B cell (primary cell): ENCODE data around the gene ATP8B1. TPM values are rescaled to one million over a fixed set of nuclear protein-coding genes. Genes with fewer than 3 reads are reported as not detected.

Experiments used
- ATAC-seq: fragments of 200-7000 bp; cut with Tn5 transposase; one replicate; pipeline ENCODE4 v1.10.0; 2021; ENCODE audit warnings: low read depth, mild to moderate bottlenecking, moderate number of reproducible peaks, moderate library complexity
- CTCF ChIA-PET: fragments of 350-600 bp; sonication (Branson Sonifier 250); formaldehyde crosslinking; loops from one replicate; lab custom pipeline; 2021; ENCODE audit warnings: antibody characterized with exemption, inconsistent platforms; lab: Charles Lee
- POLR2A ChIA-PET: fragments of 350-600 bp; sonication (Branson Sonifier 250); formaldehyde crosslinking; loops from one replicate; lab custom pipeline; 2021; ENCODE audit warnings: antibody characterized with exemption; lab: Charles Lee
- DNase-seq: peaks from one replicate; pipeline ENCODE4 v3.0.0; 2013
- H2AFZ ChIP-seq: 2 replicates; pipeline ENCODE4 v1.6.1; 2012; ENCODE audit warnings: mild to moderate bottlenecking, low read depth, low read length; ENCODE audit not compliant: insufficient read depth, poor library complexity, severe bottlenecking
- H3K27ac ChIP-seq, 2 donors: 1 replicate in 1 of 2; 2 replicates in 1 of 2; pipeline ENCODE4 v1.5.1; 2012 to 2013; ENCODE audit warnings: low read length in 2 of 2, mild to moderate bottlenecking in 2 of 2, moderate library complexity in 1 of 2
- H3K27me3 ChIP-seq, 4 experiments: fragments of 200-600 bp in 1 of 4; sonication (generic) in 1 of 4; replicated peaks in 1 of 4; 1 replicate in 2 of 4; 2 replicates in 2 of 4; pipeline versions ENCODE4 v1.6.1 to v1.7.0; 2013 to 2016; ENCODE audit warnings: low read length in 3 of 4, mild to moderate bottlenecking in 2 of 4, mixed read lengths in 1 of 4, moderate library complexity in 1 of 4; ENCODE audit not compliant: insufficient read depth in 4 of 4, control insufficient read depth in 3 of 4; ENCODE audit errors: control extremely low read depth in 1 of 4
- H3K36me3 ChIP-seq, 2 experiments: replicated peaks in 1 of 2; 1 replicate in 1 of 2; 2 replicates in 1 of 2; pipeline versions ENCODE4 v1.6.1 to v1.7.1; 2013; ENCODE audit warnings: low read length in 1 of 2; ENCODE audit not compliant: insufficient read depth in 2 of 2, control insufficient read depth in 1 of 2; ENCODE audit errors: control extremely low read depth in 1 of 2, extremely low read depth in 1 of 2
- H3K4me1 ChIP-seq, 2 donors: fragments of 200-600 bp in 1 of 2; sonication (generic) in 1 of 2; 1 replicate in 1 of 2; 2 replicates in 1 of 2; pipeline versions ENCODE4 v1.5.1 to v1.6.1; 2013 to 2017; ENCODE audit warnings: low read length in 2 of 2; ENCODE audit not compliant: control insufficient read depth in 2 of 2, insufficient read depth in 2 of 2
- H3K4me2 ChIP-seq: replicated peaks from 2 replicates; pipeline ENCODE3; 2012; ENCODE audit warnings: mild to moderate bottlenecking, low read depth, low read length; ENCODE audit not compliant: poor library complexity, severe bottlenecking
- H3K4me3 ChIP-seq, 5 experiments: fragments of 200-600 bp in 1 of 5; sonication (generic) in 1 of 5; 1 replicate in 3 of 5; 2 replicates in 2 of 5; pipeline versions ENCODE4 v1.5.1 to v1.7.0; 2011 to 2016; ENCODE audit warnings: low read length in 4 of 5, mild to moderate bottlenecking in 4 of 5, low read depth in 2 of 5, control low read depth in 1 of 5, moderate library complexity in 1 of 5; ENCODE audit not compliant: insufficient read depth in 1 of 5; ENCODE audit errors: control extremely low read depth in 1 of 5, extremely low read depth in 1 of 5
- H3K79me2 ChIP-seq: fragments of 200-600 bp; sonication (generic); one replicate; pipeline ENCODE4 v1.6.0; 2016; ENCODE audit warnings: low read length; ENCODE audit not compliant: control insufficient read depth, insufficient read depth
- H3K9ac ChIP-seq: fragments of 200-600 bp; sonication (generic); 2 replicates; pipeline ENCODE4 v1.6.1; 2017; ENCODE audit warnings: mild to moderate bottlenecking, low read length, moderate library complexity
- H3K9me3 ChIP-seq, 3 donors: one replicate each; pipeline versions ENCODE4 v1.6.1 to v1.7.1; 2013; ENCODE audit warnings: low read length in 2 of 3; ENCODE audit not compliant: control insufficient read depth in 2 of 3, insufficient read depth in 1 of 3; ENCODE audit errors: control extremely low read depth in 1 of 3
- H4K20me1 ChIP-seq: 2 replicates; pipeline ENCODE4 v1.6.0; 2012; ENCODE audit warnings: mild to moderate bottlenecking, low read length; ENCODE audit not compliant: insufficient read depth, control insufficient read depth, poor library complexity, severe bottlenecking
- H3K27ac Mint-ChIP-seq: one replicate; pipeline ENCODE4 v1.8.0; 2021; ENCODE audit warnings: mixed read lengths
- H3K27me3 Mint-ChIP-seq: one replicate; pipeline ENCODE4 v1.8.0; 2021; ENCODE audit warnings: mixed read lengths
- H3K4me1 Mint-ChIP-seq: one replicate; pipeline ENCODE4 v1.8.0; 2021; ENCODE audit warnings: mixed read lengths
- H3K4me3 Mint-ChIP-seq: one replicate; pipeline ENCODE4 v1.8.0; 2021; ENCODE audit warnings: mixed read lengths
- H3K9me3 Mint-ChIP-seq: one replicate; pipeline ENCODE4 v1.8.0; 2022; ENCODE audit warnings: mixed read lengths; ENCODE audit not compliant: insufficient read depth
- EZH2 ChIP-seq: IDR thresholded peaks from 2 replicates; pipeline ENCODE4 v1.6.1; 2012; ENCODE audit warnings: borderline replicate concordance, low read depth, mild to moderate bottlenecking, moderate library complexity, low read length; ENCODE audit not compliant: insufficient read depth, poor library complexity, severe bottlenecking
- WGBS: methylation state at CpG from one replicate; pipeline ENCODE4 v1.1.5; 2013; ENCODE audit warnings: missing lambda C conversion rate; ENCODE audit not compliant: insufficient coverage; 5-methylcytosine and 5-hydroxymethylcytosine counted together
- intact Hi-C: fragments of 100-400 bp; cut with micrococcal nuclease; formaldehyde crosslinking; loops from one replicate; pipeline ENCODE4 v1.10.0; 2022
- polyA plus RNA-seq: library from polyadenylated mRNA; depleted of rRNA; stranded (reverse); fragments of >200 nt; gene quantifications from 2 replicates; pipeline ENCODE4 v1.2.3, GENCODE V29; 2012
- total RNA-seq, 2 donors: library from RNA; stranded (reverse); fragments of 120-200 nt in 1 of 2; gene quantifications; 1 replicate in 1 of 2; 2 replicates in 1 of 2; pipeline versions ENCODE4 v1.2.3 to v1.2.4, GENCODE V29; 2013 to 2022
- TF ChIP-seq, protein P1 (sequence below): fragments of 200-600 bp; IDR thresholded peaks from one replicate; pipeline ENCODE4 v1.8.0; 2022; ENCODE audit warnings: antibody characterized with exemption, mild to moderate bottlenecking

ATP8B1 gene
- total and polyA plus RNA-seq, 2 donors (not counting 1 experiment from before 2014, with no cell fraction given) = 0.27 TPM; not detected in 1

DNA sequence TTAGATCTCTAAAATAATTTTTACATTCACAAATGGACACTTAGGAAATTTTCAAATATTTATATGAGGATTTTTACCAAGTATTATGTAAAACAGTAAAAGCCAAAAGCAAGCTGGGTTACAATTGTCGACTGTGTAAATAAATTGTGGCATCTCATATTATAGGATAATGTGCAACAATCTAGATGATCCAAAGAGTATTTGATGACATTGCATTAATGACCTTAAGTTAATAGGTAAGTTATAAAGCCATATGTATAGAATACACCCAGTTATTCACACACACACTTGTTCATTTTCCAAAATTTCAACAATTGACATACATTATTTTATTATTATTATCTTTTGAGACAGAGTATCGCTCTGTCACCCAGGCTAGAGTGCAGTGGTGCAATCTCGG lies 69.3 kb downstream of the ATP8B1 start:
- Histone ChIP-seq H3K4me2 (no peak overlapping the region), H3K27ac (no peak overlapping the region), H3K27me3 (no peaks in the 10 kb centered on the region), H3K9ac (no peak overlapping the region), H4K20me1 (peaks cover 15% of the 10 kb centered on the region), H3K9me3 (peaks cover 0 to 5% (median 0%) of the 10 kb centered on the region in 3 donors), H3K4me1 (peaks cover 3 to 5% of the 10 kb centered on the region in 2 donors), H3K4me3 (no peak overlapping the region), H2AFZ (no peak overlapping the region), H3K36me3 (peaks cover 2 to 5% of the 10 kb centered on the region in 2 experiments), H3K79me2 (peaks cover 44% of the 10 kb centered on the region)
- no peak for TF ChIP-seq EZH2
- TF ChIP-seq, protein P1, sequence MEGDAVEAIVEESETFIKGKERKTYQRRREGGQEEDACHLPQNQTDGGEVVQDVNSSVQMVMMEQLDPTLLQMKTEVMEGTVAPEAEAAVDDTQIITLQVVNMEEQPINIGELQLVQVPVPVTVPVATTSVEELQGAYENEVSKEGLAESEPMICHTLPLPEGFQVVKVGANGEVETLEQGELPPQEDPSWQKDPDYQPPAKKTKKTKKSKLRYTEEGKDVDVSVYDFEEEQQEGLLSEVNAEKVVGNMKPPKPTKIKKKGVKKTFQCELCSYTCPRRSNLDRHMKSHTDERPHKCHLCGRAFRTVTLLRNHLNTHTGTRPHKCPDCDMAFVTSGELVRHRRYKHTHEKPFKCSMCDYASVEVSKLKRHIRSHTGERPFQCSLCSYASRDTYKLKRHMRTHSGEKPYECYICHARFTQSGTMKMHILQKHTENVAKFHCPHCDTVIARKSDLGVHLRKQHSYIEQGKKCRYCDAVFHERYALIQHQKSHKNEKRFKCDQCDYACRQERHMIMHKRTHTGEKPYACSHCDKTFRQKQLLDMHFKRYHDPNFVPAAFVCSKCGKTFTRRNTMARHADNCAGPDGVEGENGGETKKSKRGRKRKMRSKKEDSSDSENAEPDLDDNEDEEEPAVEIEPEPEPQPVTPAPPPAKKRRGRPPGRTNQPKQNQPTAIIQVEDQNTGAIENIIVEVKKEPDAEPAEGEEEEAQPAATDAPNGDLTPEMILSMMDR = no peak
- CTCF ChIA-PET = no interaction called here
- intact Hi-C loops = no loop called here
- WGBS = no CpG with 5 or more reads among the region's 3 CpGs
- Mint-ChIP-seq H3K27me3 (no peaks in the 10 kb centered on the region), H3K9me3 (peaks cover 6% of the 10 kb centered on the region), H3K4me3 (no peak overlapping the region), H3K4me1 (peaks cover 24% of the 10 kb centered on the region), H3K27ac (no peak overlapping the region)
- ATAC-seq (no peak), DNase-seq (no peak)
- POLR2A ChIA-PET = no interaction called here

GRCh38 chr18:57730146-57730545 lies 73.0 kb downstream of the ATP8B1 start:
- Histone ChIP-seq H3K27ac (no peak overlapping the region), H4K20me1 (peaks cover 12% of the 10 kb centered on the region), H3K4me1 (peaks cover 12 to 18% of the 10 kb centered on the region in 2 donors), H3K4me2 (no peak overlapping the region), H3K9ac (no peak overlapping the region), H2AFZ (no peak overlapping the region), H3K27me3 (no peaks in the 10 kb centered on the region), H3K79me2 (peaks cover 20% of the 10 kb centered on the region), H3K36me3 (peaks cover 0 to 2% of the 10 kb centered on the region in 2 experiments), H3K9me3 (peaks cover 3 to 20% (median 7%) of the 10 kb centered on the region in 3 donors), H3K4me3 (no peak overlapping the region)
- peak overlapping the region; percentile 13 for H3K27ac Mint-ChIP-seq
- no peak overlapping the region for H3K4me3 Mint-ChIP-seq
- intact Hi-C loops = no loop called here
- H3K4me1 Mint-ChIP-seq = peaks cover 41% of the 10 kb centered on the region
- DNase-seq (no peak), ATAC-seq (no peak)
- CTCF ChIA-PET = interaction anchor here (0.7 to 1.0 kb wide), 2 partner anchors 16 to 453 kb away, joined by 3 to 5 read pairs; no protein-coding TSS in a partner anchor
- POLR2A ChIA-PET = no interaction called here
- H3K9me3 Mint-ChIP-seq = peaks cover 5% of the 10 kb centered on the region
- H3K27me3 Mint-ChIP-seq = no peaks in the 10 kb centered on the region
- 98% methylated on average over 5 of the region's 5 CpGs for WGBS
- TF ChIP-seq, protein P1 = no peak
- TF ChIP-seq EZH2 = no peak
